Right atrium auricular region (tissue), 2 donors: ENCODE measurements around the gene THOC5. TPM values are rescaled to one million over a fixed set of nuclear protein-coding genes. Genes with fewer than 3 reads are reported as not detected.
"Not testable (repeated sequence)": the region's sequence is repeated elsewhere in the genome, so short reads cannot be mapped to it uniquely, and the experiment has no call there.

Experiments used
- DNase-seq: peaks from one replicate; pipeline ENCODE4 v3.0.0-alpha.2; 2019; ENCODE audit warnings: low spot score
- H3K27ac ChIP-seq, 2 donors: fragments of 200-600 bp; sonication (generic); 1 replicate in 1 of 2; 2 replicates in 1 of 2; pipeline ENCODE4 v1.5.1; 2016 to 2019
- H3K27me3 ChIP-seq, 2 donors: fragments of 200-600 bp; sonication (generic); one replicate each; pipeline versions ENCODE4 v1.5.1 to v1.6.0; 2017 to 2019
- H3K36me3 ChIP-seq: fragments of 200-600 bp; sonication (generic); one replicate; pipeline ENCODE4 v1.5.1; 2016
- H3K4me1 ChIP-seq, 2 donors: fragments of 200-600 bp; sonication (generic); one replicate each; pipeline versions ENCODE4 v1.5.1 to v1.6.0; 2017 to 2019
- H3K4me3 ChIP-seq, 2 donors: fragments of 200-600 bp; sonication (generic); 1 replicate in 1 of 2; 2 replicates in 1 of 2; pipeline ENCODE4 v1.5.1; 2017 to 2019; ENCODE audit warnings: mild to moderate bottlenecking in 1 of 2, moderate library complexity in 1 of 2
- H3K9me3 ChIP-seq, 2 donors: fragments of 200-600 bp; sonication (generic); one replicate each; pipeline ENCODE4 v1.5.1; 2019
- total RNA-seq, 2 donors: library from RNA; depleted of rRNA; stranded (reverse); fragments of >200 nt; gene quantifications; one replicate each; pipeline ENCODE4 v1.1.0, GENCODE V29; 2016
- TF ChIP-seq, protein P1 (sequence below), 2 donors: fragments of 200-600 bp; sonication (generic); IDR thresholded peaks; one replicate each; pipeline ENCODE4 v1.5.1; 2019; ENCODE audit warnings: antibody characterized with exemption in 2 of 2

THOC5 gene
- total RNA-seq, 2 donors from 2014 or later = 34.9 to 42.7 TPM

- Histone ChIP-seq H3K27ac (no peak overlapping the region), H3K36me3 (no peaks in the 10 kb centered on the region), H3K4me3 (no peak overlapping the region), H3K4me1 (no peaks in the 10 kb centered on the region), H3K9me3 (no peaks in the 10 kb centered on the region), H3K27me3 (no peaks in the 10 kb centered on the region)
- no peak for DNase-seq
- TF ChIP-seq, protein P1, sequence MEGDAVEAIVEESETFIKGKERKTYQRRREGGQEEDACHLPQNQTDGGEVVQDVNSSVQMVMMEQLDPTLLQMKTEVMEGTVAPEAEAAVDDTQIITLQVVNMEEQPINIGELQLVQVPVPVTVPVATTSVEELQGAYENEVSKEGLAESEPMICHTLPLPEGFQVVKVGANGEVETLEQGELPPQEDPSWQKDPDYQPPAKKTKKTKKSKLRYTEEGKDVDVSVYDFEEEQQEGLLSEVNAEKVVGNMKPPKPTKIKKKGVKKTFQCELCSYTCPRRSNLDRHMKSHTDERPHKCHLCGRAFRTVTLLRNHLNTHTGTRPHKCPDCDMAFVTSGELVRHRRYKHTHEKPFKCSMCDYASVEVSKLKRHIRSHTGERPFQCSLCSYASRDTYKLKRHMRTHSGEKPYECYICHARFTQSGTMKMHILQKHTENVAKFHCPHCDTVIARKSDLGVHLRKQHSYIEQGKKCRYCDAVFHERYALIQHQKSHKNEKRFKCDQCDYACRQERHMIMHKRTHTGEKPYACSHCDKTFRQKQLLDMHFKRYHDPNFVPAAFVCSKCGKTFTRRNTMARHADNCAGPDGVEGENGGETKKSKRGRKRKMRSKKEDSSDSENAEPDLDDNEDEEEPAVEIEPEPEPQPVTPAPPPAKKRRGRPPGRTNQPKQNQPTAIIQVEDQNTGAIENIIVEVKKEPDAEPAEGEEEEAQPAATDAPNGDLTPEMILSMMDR (IDR thresholded peaks at IDR 0.05) = no peak
Observed at GRCh38 chr22:29587938-29588699, 34.6 kb upstream of the THOC5 start.

DNA sequence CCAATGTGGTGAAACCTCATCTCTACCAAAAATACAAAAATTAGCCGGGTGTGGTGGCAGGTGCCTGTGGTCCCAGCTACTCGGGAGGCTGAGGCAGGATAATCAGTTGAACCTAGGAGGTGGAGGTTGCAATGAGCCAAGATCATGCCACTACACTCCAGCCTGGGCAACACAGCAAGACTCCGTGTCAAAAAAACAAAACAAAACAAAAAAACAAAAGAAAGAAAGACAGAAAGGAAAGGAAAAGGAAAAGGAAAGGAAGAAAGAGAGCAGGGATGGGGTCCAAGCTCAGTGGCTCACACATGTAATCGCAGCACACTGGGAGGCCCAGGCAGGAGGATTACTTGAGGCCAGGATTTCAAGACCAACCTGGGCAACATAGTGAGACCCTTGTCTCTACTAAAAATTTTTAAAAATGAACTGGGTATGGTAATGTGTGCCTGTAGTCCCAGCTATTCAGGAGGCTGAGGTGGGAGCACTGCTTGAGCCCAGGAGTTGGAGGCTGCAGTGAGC, 32.7 kb upstream of the THOC5 start:
- not testable (repeated sequence) for H3K36me3 ChIP-seq, H3K4me1 ChIP-seq, H3K27ac ChIP-seq, H3K4me3 ChIP-seq, H3K27me3 ChIP-seq, H3K9me3 ChIP-seq, DNase-seq

DNA sequence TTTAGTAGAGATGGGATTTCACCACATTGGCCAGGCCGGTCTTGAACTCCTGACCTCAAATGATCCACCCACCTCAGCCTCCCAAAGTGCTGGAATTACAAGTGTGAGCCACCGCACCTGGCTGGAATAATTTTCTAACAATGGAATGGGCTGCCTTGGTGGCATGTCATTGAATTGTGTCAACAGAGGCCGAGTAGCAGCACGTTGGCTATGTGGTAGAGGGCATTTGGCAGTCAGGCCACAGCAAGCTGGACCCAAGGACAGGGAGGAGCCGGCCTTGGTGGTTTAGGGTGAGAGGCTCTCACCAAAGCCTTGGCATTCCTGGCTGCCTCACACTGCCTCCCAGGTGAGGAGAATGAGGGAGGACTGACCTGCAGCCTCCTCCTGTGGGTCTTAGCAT, 31.4 kb upstream of the THOC5 start:
- no peaks in the 10 kb centered on the region for H3K9me3 ChIP-seq
- H3K4me1 ChIP-seq = peaks cover 0 to 9% of the 10 kb centered on the region in 2 donors
- TF ChIP-seq, protein P1 (IDR thresholded peaks at IDR 0.05) = no peak
- DNase-seq = no peak
- no peaks in the 10 kb centered on the region for H3K36me3 ChIP-seq
- H3K27ac ChIP-seq = no peak overlapping the region
- H3K27me3 ChIP-seq = no peaks in the 10 kb centered on the region
- H3K4me3 ChIP-seq = no peak overlapping the region

- DNase-seq = no peak
- Histone ChIP-seq H3K4me1 (peaks cover 0 to 9% of the 10 kb centered on the region in 2 donors), H3K27ac (no peak overlapping the region), H3K36me3 (no peaks in the 10 kb centered on the region), H3K4me3 (no peak overlapping the region), H3K9me3 (no peaks in the 10 kb centered on the region), H3K27me3 (no peaks in the 10 kb centered on the region)
- TF ChIP-seq, protein P1 (IDR thresholded peaks at IDR 0.05) = no peak
Observed at GRCh38 chr22:29581799-29582198, 28.2 kb upstream of the THOC5 start.

GRCh38 chr22:29580200-29580810, 26.7 kb upstream of the THOC5 start:
- no peaks in the 10 kb centered on the region for H3K9me3 ChIP-seq
- no peaks in the 10 kb centered on the region for H3K36me3 ChIP-seq
- no peaks in the 10 kb centered on the region for H3K27me3 ChIP-seq
- TF ChIP-seq, protein P1 (IDR thresholded peaks at IDR 0.05) = no peak
- peak overlapping the region; percentile 41 to 48 for H3K27ac ChIP-seq
- H3K4me1 ChIP-seq = peaks cover 0 to 9% of the 10 kb centered on the region in 2 donors
- H3K4me3 ChIP-seq = peak overlapping the region; percentile 50 to 68
- DNase-seq = no peak

GRCh38 chr22:29578462-29579200, 25.1 kb upstream of the THOC5 start:
- Histone ChIP-seq H3K36me3 (no peaks in the 10 kb centered on the region), H3K9me3 (no peaks in the 10 kb centered on the region), H3K4me3 (no peak overlapping the region), H3K27me3 (no peaks in the 10 kb centered on the region), H3K4me1 (peaks cover 0 to 9% of the 10 kb centered on the region in 2 donors), H3K27ac (no peak overlapping the region)
- TF ChIP-seq, protein P1 (IDR thresholded peaks at IDR 0.05) = no peak
- DNase-seq = no peak
